OCI-M2 (cell line): ENCODE data around the gene ACTR10.

Experiments
- DNase-seq: peaks from one replicate; lab custom pipeline; 2025; ENCODE audit not compliant: unreplicated experiment; lab: John Stamatoyannopoulos, UW

Gene ACTR10

GRCh38 chr14:58199726-58200479, at the start of gene ACTR10:
Gene ACTR10, plus strand, starts transcription at chr14:58200149. Its CDS starts 69 bp downstream, at chr14:58200218.
- peak; percentile 46 for DNase-seq

DNA sequence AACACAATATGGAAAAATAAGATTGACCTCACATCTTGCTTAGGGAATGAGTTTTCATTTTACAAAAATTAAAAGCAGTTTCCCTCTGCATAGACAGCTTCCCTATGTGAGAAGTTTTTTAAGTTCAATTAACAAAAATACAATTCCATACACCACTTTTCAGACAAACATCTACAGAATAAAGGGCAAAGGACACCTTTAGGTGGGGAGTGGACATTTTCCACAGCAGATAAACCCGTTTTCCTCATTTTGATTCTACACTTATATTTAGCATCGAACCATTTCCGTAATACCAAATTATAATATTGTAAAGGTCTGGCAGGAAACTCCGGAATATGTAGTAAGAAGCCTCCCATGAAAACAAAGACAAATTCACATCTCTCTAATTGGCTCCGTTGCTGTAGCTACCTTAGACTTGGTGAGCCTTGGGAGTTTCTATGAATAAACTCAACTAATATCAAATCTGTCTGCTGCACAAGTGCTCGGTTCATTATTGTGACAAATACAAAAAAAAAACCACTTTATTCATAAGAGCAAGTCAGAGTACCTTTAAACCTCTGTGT, 49.6 kb upstream of the ACTR10 start:
- no peak for DNase-seq

DNA sequence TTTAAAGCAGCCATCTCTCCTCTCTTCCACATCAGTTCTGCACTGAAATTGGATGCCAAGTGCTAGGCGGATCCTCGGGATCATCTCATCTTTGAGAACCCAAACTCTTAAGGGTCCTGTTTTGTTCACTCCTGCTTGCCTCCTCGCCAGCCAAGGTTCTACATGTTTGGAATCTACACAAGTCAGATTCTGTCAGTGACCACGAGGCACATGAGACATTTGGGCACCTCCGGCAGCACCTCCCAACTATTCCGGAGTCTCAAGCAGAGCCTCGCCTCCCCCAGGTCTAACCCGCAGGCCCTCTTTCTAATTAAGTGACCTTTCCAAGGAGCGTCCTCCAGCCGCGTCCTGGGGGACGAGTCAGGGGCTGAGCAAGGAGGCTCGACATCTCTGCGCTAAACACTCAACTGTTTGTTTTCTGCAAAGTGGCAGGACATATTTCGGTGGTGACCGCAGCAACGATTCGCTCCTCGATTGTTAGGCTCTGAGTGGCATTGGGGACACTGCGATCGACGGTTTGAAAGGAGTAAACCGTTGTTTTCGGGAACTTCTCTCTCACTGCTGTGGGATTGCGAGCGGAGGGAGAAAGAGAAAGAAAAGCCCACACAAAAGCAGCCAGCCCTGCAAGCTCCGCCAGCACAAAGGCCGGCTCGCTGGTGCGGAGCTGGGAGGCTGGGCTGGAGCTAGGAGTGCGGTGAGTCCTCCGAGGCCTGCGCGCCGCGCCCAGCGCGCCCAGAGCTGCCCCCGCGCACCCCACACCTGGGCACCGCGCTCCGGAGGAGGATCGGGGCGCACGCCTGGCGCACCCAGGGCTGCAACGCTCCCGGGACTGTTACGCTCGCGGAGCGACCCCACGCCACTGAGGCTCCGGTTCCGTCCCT, 48.6 kb upstream of the ACTR10 start:
- no peak for DNase-seq

- peak; percentile 38 for DNase-seq
These were observed 47.7 kb upstream of the ACTR10 start, which contains the start of gene ARMH4 for GRCh38 chr14:58152014-58152857. Gene ARMH4, minus strand, starts transcription at chr14:58152213. Its CDS starts 12,855 bp downstream, at chr14:58139358.

DNA sequence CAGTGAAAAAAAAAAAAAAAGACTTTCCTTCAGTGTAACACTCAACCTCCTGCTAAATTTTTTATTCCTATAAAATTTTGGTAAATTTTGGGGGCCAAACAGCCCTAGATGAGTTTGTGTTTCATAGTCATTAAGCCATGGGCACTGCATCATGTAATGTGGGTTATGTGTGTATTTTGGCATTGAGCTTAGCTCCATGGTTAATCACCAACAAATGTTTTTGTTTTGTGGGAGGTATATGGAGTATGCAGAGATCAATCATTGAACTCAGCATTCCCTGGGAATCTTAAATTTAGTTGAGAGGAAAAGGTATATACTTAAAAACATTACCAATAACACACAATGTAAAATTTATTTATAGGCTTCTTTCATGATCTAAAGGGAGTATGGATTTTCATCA, 39.4 kb upstream of the ACTR10 start:
- no peak for DNase-seq

GRCh38 chr14:58166005-58166983, 33.7 kb upstream of the ACTR10 start:
- peak; percentile 61 for DNase-seq

- no peak for DNase-seq
These were observed 32.9 kb upstream of the ACTR10 start for GRCh38 chr14:58167057-58167456.

DNA sequence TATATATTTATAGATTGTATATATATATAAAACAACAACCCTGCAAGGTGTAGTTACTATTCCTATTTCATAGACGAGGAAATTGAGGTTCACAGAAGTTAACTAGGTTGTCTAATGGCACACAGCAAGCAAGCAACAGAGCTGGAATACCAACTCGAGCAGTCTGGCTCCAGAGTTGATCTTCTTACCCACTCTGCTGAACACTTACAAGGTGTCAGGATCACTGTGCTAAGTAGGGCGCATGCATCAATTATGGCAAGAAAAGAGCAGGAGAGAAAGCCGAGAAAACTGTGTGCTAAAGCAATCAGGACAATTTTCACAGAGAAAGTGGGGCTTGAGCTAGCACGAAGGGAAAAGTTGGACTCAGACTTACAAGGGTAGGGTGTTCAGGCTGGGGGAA, 32.1 kb upstream of the ACTR10 start:
- no peak for DNase-seq

DNA sequence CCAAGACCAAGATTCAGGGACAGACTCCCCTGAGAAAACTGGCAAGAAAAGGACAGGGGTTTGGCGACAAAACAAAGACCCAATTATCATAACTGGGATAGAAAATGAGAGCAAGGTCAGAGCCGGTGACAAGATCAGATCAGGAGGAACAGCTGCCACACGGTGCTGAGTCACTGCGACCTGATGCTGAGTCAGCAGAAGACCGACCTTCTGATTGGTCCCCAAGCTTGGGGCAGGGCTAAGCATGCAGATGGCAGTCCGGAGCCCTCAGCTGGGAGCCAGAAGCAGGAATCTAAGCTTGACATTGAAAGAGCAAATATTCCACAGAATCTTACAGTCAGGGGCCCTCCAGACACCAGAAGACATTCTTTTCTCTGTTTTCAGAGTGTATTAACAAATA, 28.9 kb upstream of the ACTR10 start:
- peak; percentile 61 for DNase-seq

- no peak for DNase-seq
These were observed 22.8 kb upstream of the ACTR10 start for GRCh38 chr14:58177125-58177524.

DNA sequence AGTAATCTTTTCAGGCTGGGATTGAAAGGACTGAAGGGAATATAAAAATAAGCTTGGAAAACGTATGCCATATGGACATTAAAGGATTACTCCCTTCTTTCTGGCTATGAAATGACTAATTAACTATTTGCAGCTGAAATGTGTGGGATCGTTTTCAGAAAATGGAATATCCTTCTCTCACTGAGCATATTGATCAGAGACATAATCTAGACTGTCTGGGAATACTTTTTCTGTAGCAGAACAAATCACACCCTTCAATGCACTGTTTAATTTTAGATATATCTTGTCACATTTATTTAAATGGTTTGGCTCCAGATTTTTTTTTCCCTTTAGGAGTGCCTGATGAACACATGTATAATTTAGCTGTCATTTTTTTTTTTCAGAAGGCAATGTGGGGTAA, 10.8 kb upstream of the ACTR10 start:
- DNase-seq: no peak

DNA sequence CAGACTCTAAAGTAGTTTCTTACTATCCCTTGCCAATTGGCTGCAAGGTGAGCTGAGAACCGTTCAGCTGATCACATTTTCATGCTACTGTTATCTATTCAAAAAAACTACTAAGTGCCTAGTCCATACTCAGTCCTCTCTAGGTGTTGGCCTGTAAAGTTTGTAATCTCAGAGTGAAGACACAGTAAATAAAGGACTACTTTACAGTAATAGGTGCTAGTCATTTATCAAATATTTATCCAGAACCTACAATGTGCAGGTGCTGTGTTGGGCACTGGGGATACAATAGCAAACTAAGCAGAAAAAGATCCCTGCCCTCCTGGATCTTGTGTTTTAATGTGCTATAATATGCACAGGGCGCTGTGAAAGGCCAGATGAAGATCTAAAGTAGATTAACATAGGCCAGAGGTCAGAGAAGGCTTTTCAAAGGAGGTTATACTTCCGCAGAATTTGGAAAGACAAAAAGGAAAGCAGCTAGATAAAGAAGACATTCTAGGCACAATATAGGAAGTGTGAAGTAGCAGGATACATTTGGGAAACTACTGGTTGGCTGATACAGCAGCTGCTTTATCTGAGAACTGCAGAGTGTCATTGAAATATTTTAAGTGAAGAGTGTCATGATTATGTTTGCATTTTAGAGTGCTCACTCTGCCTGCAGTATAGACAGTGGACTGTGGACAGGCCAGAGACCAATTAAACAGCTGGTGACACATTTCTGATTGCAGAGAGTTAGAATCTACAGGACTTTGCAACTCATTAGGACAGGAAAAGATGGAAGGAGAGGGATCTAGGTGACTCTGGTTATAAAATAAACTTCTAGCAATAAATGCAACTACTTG, 8.0 kb upstream of the ACTR10 start:
- DNase-seq: no peak

- no peak for DNase-seq
These were observed 6.4 kb upstream of the ACTR10 start for GRCh38 chr14:58193542-58193941.

- DNase-seq: no peak
These were observed 3.8 kb upstream of the ACTR10 start for GRCh38 chr14:58196198-58196597.

DNA sequence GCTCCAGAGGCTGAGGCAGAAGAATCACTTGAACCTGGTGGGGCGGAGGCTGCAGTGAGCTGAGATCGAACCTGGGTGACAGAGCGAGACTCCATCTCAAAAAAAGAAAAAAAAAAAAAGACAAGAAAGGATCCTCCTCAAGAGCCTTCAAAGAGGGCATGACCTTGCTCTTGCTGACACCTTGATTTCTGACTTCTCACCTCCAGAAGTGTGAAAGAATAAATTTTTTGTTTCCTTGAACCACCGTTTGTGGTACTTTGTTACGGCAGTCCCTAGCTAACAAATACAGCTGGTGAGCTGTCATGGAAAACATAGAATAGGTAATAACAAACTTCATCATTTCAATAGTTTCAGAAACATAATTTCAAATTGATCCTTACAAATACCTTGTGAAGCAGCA, 1.9 kb upstream of the ACTR10 start:
- DNase-seq: no peak

DNA sequence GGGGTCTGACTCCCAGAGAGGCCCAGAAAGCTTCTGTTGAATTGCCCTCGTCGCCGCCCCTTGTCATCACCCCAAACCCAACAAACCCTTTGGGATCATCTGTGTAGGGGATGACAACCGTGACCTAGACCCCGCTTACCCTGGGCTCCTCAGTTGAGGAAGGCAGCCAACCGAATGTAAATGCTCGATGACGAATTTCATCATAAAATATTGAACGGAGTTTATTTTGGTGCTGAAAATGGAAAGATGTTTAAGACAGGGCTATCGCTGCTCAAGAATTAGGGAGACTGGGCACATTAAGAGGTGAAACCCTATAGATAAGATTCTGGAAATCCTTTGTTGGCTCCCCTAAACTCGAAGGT, 512 bp downstream of the ACTR10 start:
- no peak for DNase-seq

- no peak for DNase-seq
These were observed 897 bp downstream of the ACTR10 start for GRCh38 chr14:58200846-58201245.

DNA sequence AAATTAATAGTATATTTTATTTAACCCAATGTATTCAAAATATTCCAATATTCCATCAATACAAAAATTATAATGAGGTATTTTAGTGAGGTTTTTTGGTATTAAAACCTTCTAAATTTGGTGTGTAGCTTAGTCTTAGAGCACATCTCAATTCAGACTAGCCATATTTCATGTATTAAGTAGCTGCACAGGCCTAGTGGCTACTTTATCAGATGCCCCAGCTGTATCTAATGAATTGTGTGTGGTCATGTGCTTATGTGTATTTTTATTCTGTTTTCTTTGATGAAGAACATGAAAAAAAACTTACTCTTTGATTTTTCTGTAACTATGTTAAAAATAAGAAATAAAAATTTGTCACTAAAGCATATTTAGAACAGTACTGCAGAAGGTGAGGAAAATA, 13.2 kb downstream of the ACTR10 start:
- DNase-seq: no peak
